ENCODE measurements around the gene PLCB1. TPM values are rescaled to one million over a fixed set of nuclear protein-coding genes. Genes with fewer than 3 reads are reported as not detected.

Gene PLCB1
- total RNA-seq, 1 experiment from 2014 or later: not detected

DNA sequence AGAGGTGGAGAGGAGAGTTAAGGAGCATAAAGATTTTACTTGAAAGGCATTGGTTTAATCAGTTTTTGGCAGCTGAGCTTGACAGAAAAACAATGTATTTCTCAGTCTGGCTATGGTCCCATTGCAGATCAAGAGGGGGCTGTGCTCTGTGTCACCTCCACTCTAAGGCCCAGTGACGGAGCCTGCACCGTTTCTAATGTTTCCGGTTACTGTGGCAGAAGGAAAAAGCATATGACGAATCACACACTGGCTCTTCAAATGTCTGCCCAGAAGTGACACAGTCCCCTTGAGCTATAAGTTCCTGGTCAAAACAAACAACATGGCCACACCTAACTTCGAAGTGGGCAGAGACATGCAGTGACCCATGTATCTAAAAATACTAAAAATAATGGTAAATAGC, 372.0 kb downstream of the PLCB1 start:
- ChIA-PET CTCF (no interaction called here), POLR2A (ENCODE audit: unreplicated experiment) (no interaction called here)
- Histone ChIP-seq H3K79me2 (ENCODE audit: low read depth) (no peaks in the 10 kb centered on the region), H3K36me3 (ENCODE audit: low read depth) (no peaks in the 10 kb centered on the region), H3K27me3 (ENCODE audit: insufficient read depth, low read depth) (no peaks in the 10 kb centered on the region), H3K27ac (no peak overlapping the region), H3K4me1 (replicated peaks; ENCODE audit: insufficient read depth) (no peaks in the 10 kb centered on the region), H3K9me2 (ENCODE audit: insufficient read depth) (0 out of 2 replicates have a peak, but pooled peaks cover 5% of the 10 kb centered on the region), H3K4me2 (no peak overlapping the region), H3F3A (ENCODE audit: insufficient read depth, low read depth) (no peaks in the 10 kb centered on the region), H4K20me1 (ENCODE audit: insufficient read depth) (no peaks in the 10 kb centered on the region), H3K4me3 (no peak overlapping the region), H2AFZ (no peak overlapping the region), H3K9me3 (ENCODE audit: insufficient read depth, low read depth) (no peaks in the 10 kb centered on the region)
- TF ChIP-seq, protein P1, sequence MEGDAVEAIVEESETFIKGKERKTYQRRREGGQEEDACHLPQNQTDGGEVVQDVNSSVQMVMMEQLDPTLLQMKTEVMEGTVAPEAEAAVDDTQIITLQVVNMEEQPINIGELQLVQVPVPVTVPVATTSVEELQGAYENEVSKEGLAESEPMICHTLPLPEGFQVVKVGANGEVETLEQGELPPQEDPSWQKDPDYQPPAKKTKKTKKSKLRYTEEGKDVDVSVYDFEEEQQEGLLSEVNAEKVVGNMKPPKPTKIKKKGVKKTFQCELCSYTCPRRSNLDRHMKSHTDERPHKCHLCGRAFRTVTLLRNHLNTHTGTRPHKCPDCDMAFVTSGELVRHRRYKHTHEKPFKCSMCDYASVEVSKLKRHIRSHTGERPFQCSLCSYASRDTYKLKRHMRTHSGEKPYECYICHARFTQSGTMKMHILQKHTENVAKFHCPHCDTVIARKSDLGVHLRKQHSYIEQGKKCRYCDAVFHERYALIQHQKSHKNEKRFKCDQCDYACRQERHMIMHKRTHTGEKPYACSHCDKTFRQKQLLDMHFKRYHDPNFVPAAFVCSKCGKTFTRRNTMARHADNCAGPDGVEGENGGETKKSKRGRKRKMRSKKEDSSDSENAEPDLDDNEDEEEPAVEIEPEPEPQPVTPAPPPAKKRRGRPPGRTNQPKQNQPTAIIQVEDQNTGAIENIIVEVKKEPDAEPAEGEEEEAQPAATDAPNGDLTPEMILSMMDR (conservative IDR thresholded peaks at IDR 0.05): no peak
- TF ChIP-seq EZH2 (IDR thresholded peaks at IDR 0.05; ENCODE audit: low read depth): no peak
- intact Hi-C loops (cut with micrococcal nuclease; ENCODE audit: unreplicated experiment): no loop called here
- no peak for DNase-seq
- no TSS peak for BruUV-seq (replicated peaks)

DNA sequence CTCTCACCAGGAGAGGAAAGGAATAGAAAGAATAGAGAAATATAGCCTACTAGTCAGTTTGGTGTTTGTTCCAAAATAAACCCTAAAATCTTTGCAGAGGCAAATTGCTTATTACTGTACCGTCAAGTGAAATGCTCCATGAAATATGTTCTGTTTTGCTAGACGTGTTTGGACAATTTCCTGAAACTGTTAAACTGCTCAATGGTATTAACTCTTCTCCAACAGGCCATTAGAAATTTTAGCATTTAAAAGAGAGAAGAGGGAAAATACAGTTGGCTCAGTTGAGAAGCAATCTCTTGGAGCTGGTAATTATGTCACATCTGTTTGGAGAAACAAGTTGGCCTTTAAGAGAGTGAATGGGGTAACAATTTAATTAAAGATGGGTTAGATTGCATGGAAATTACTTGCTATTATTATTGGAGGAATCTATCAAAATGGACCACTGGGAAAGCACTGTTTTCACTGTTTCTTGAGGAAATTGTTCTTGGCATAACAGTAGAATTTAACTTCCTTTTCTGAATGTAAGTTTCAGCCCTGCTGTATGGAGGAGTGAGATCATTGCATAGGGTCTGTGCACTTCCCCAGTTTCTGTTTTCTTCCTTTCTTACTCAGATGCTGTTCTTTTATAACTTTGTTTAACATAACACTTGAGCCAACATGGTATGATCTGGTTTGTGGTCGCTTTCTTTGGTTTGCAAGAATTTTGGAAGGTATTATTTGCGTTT, 373.6 kb downstream of the PLCB1 start:
- Histone ChIP-seq H3K27ac (no peak overlapping the region), H3F3A (ENCODE audit: insufficient read depth, low read depth) (no peaks in the 10 kb centered on the region), H3K9me2 (ENCODE audit: insufficient read depth) (0 out of 2 replicates have a peak, but pooled peaks cover 5% of the 10 kb centered on the region), H3K79me2 (ENCODE audit: low read depth) (no peaks in the 10 kb centered on the region), H3K4me2 (no peak overlapping the region), H2AFZ (no peak overlapping the region), H3K9me3 (ENCODE audit: insufficient read depth, low read depth) (no peaks in the 10 kb centered on the region), H3K4me1 (replicated peaks; ENCODE audit: insufficient read depth) (no peaks in the 10 kb centered on the region), H3K4me3 (no peak overlapping the region), H3K27me3 (ENCODE audit: insufficient read depth, low read depth) (no peaks in the 10 kb centered on the region), H3K36me3 (ENCODE audit: low read depth) (no peaks in the 10 kb centered on the region), H4K20me1 (ENCODE audit: insufficient read depth) (no peaks in the 10 kb centered on the region)
- DNase-seq: no peak
- no TSS peak for BruUV-seq (replicated peaks)
- ChIA-PET POLR2A (ENCODE audit: unreplicated experiment) (no interaction called here), CTCF (no interaction called here)
- intact Hi-C loops (cut with micrococcal nuclease; ENCODE audit: unreplicated experiment): no loop called here
- TF ChIP-seq, protein P1 (conservative IDR thresholded peaks at IDR 0.05): no peak
- no peak for TF ChIP-seq EZH2 (IDR thresholded peaks at IDR 0.05; ENCODE audit: low read depth)

DNA sequence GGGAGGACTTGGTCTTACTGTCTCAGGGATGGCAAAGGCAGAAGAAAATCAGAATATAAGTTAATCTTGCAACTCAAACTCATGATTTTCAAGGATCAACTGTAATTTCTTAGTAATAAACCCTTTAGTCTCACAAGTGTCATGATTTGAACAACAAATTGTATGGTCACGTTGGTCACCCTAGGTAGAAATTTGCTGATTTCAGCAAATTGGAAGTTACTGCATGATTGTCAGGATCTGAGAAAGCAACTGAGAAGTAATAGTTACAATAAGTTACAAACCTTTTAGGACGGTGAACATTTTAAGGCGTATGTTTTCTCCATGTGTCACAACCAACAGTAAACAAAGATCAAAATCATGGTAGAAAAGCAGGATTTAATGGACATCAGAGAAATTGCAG, 375.2 kb downstream of the PLCB1 start:
- ChIA-PET POLR2A (ENCODE audit: unreplicated experiment) (no interaction called here), CTCF (no interaction called here)
- BruUV-seq (replicated peaks): no TSS peak
- no peaks in the 10 kb centered on the region for H3K27me3 ChIP-seq (ENCODE audit: insufficient read depth, low read depth)
- no peak overlapping the region for H2AFZ ChIP-seq
- no peaks in the 10 kb centered on the region for H3K79me2 ChIP-seq (ENCODE audit: low read depth)
- no peaks in the 10 kb centered on the region for H3K4me1 ChIP-seq (replicated peaks; ENCODE audit: insufficient read depth)
- H4K20me1 ChIP-seq (ENCODE audit: insufficient read depth): no peaks in the 10 kb centered on the region
- no peak for DNase-seq
- no peak overlapping the region for H3K4me2 ChIP-seq
- no peak overlapping the region for H3K27ac ChIP-seq
- TF ChIP-seq, protein P1 (conservative IDR thresholded peaks at IDR 0.05): no peak
- no peak for TF ChIP-seq EZH2 (IDR thresholded peaks at IDR 0.05; ENCODE audit: low read depth)
- no peaks in the 10 kb centered on the region for H3K36me3 ChIP-seq (ENCODE audit: low read depth)
- intact Hi-C loops (cut with micrococcal nuclease; ENCODE audit: unreplicated experiment): no loop called here
- H3K9me3 ChIP-seq (ENCODE audit: insufficient read depth, low read depth): no peaks in the 10 kb centered on the region
- H3K9me2 ChIP-seq (ENCODE audit: insufficient read depth): 0 out of 2 replicates have a peak, but pooled peaks cover 5% of the 10 kb centered on the region
- H3F3A ChIP-seq (ENCODE audit: insufficient read depth, low read depth): no peaks in the 10 kb centered on the region
- no peak overlapping the region for H3K4me3 ChIP-seq

All from PC-9 (cell line).